Stimulated activated effector memory CD8-positive, alpha-beta T cell treated with anti-CD3 and anti-CD28 coated beads, Interleukin-12 subunit alpha, Interleukin-12 subunit beta, amount 100 ng/mL, for 72 hours (primary cell): ENCODE results near the gene PDP2.
"Not testable (repeated sequence)": the region's sequence is repeated elsewhere in the genome, so short reads cannot be mapped to it uniquely, and the experiment has no call there.

Experiments used
- ATAC-seq: fragments of 150-1000 bp; cut with Tn5 transposase; 2 replicates; pipeline ENCODE4 v1.10.0; 2021
- DNase-seq, 2 donors: peaks; one replicate each; pipeline ENCODE4 v3.0.0; 2021 to 2022; ENCODE audit warnings: low spot score in 2 of 2
- H3K27ac Mint-ChIP-seq: one replicate; pipeline ENCODE4 v1.8.0; 2022; ENCODE audit warnings: mild to moderate bottlenecking, mixed read lengths
- H3K36me3 Mint-ChIP-seq: one replicate; pipeline ENCODE4 v1.8.0; 2022; ENCODE audit warnings: mild to moderate bottlenecking, mixed read lengths
- H3K4me1 Mint-ChIP-seq: one replicate; pipeline ENCODE4 v1.8.0; 2022; ENCODE audit warnings: mixed read lengths
- H3K4me3 Mint-ChIP-seq: one replicate; pipeline ENCODE4 v1.8.0; 2022; ENCODE audit warnings: mild to moderate bottlenecking, mixed read lengths
- H3K9me3 Mint-ChIP-seq: one replicate; pipeline ENCODE4 v1.8.0; 2022; ENCODE audit warnings: mixed read lengths

PDP2 gene

GRCh38 chr16:66889622-66890021 lies 9.3 kb downstream of the PDP2 start:
- peak overlapping the region; percentile 71 for H3K27ac Mint-ChIP-seq
- peaks cover 46% of the 10 kb centered on the region for H3K4me1 Mint-ChIP-seq
- H3K4me3 Mint-ChIP-seq, result no peak overlapping the region
- H3K36me3 Mint-ChIP-seq, result peaks cover 88% of the 10 kb centered on the region
- ATAC-seq, result no peak
- no peaks in the 10 kb centered on the region for H3K9me3 Mint-ChIP-seq
- no peak for DNase-seq

- Mint-ChIP-seq H3K4me1 (peaks cover 46% of the 10 kb centered on the region), H3K36me3 (peaks cover 85% of the 10 kb centered on the region), H3K4me3 (no peak overlapping the region), H3K27ac (no peak overlapping the region), H3K9me3 (no peaks in the 10 kb centered on the region)
- no peak for ATAC-seq
- no peak for DNase-seq
Observed at GRCh38 chr16:66890799-66891198, 10.5 kb downstream of the PDP2 start.

GRCh38 chr16:66891360-66891759 lies 11.0 kb downstream of the PDP2 start:
- Mint-ChIP-seq H3K27ac (no peak overlapping the region), H3K9me3 (no peaks in the 10 kb centered on the region), H3K4me3 (no peak overlapping the region), H3K36me3 (peaks cover 82% of the 10 kb centered on the region), H3K4me1 (peaks cover 46% of the 10 kb centered on the region)
- DNase-seq, result no peak
- ATAC-seq, result no peak

- DNase-seq (no peak), ATAC-seq (no peak)
- Mint-ChIP-seq H3K36me3 (peaks cover 78% of the 10 kb centered on the region), H3K27ac (no peak overlapping the region), H3K4me1 (peaks cover 42% of the 10 kb centered on the region), H3K9me3 (no peaks in the 10 kb centered on the region), H3K4me3 (no peak overlapping the region)
Observed at GRCh38 chr16:66891797-66892196, 11.5 kb downstream of the PDP2 start.

- H3K9me3 Mint-ChIP-seq, result no peaks in the 10 kb centered on the region
- DNase-seq, result no peak
- no peak overlapping the region for H3K4me3 Mint-ChIP-seq
- peaks cover 55% of the 10 kb centered on the region for H3K36me3 Mint-ChIP-seq
- peak overlapping the region; percentile 89 for H3K27ac Mint-ChIP-seq
- peaks cover 22% of the 10 kb centered on the region for H3K4me1 Mint-ChIP-seq
- no peak for ATAC-seq
Observed at GRCh38 chr16:66894055-66894454, 13.7 kb downstream of the PDP2 start.

DNA sequence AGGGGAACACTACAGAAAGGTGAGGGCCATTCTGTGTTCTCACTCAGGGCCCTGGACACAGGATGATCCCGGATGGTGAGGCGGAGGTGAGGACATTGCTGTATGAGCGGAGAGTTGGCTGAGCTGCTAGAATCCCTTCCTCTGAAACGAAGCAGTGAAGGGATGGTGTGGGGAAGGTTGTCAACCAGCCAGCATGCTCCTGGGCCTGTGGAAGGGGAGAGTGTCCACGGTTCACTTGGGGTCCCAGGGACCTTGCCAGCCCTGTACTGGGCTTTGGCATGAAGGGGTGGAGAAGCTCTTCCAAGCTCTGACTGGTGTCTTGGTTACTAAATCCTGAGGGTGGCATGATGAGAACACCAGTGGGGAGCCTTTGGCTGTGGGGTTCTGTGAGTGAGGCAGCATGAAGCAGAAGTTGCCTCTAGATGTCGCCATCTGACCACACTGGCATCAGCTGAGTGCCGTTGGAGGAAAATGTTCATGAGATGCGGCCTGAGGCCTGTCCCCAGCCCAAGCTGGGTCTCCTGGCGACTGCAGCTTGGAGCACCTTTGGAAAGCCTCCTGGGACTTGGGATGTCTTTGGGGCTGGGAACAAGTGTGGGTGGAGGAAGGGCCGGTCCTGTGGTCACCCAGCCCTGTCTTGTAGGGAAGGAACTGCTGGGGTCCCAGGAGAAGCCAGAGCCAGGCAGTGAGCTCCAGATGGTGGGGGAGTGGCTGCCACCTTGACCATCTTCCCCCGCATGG lies 14.8 kb downstream of the PDP2 start:
- Mint-ChIP-seq H3K36me3 (peaks cover 44% of the 10 kb centered on the region), H3K4me1 (peaks cover 22% of the 10 kb centered on the region), H3K4me3 (no peak overlapping the region), H3K9me3 (no peaks in the 10 kb centered on the region), H3K27ac (peak overlapping the region; percentile 89)
- peak; percentile 44 to 73 for DNase-seq
- ATAC-seq, result peak; percentile 90

DNA sequence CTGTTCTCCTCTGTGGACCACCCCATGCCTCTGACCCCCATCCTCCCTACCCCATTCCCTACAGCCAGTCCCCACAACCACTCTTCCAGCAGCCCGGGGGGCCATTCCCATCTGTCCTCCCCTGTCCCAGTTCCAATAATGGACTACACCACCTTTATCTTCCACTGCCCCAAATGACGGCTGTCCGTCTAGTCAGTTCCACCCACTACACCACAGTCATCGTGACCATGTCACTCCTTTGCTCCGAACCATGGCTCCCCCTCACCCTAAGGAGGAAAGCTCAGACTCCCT lies 15.3 kb downstream of the PDP2 start:
- DNase-seq, result no peak
- H3K36me3 Mint-ChIP-seq, result peaks cover 39% of the 10 kb centered on the region
- H3K4me3 Mint-ChIP-seq, result no peak overlapping the region
- peaks cover 22% of the 10 kb centered on the region for H3K4me1 Mint-ChIP-seq
- peak overlapping the region; percentile 89 for H3K27ac Mint-ChIP-seq
- no peaks in the 10 kb centered on the region for H3K9me3 Mint-ChIP-seq
- no peak for ATAC-seq

DNA sequence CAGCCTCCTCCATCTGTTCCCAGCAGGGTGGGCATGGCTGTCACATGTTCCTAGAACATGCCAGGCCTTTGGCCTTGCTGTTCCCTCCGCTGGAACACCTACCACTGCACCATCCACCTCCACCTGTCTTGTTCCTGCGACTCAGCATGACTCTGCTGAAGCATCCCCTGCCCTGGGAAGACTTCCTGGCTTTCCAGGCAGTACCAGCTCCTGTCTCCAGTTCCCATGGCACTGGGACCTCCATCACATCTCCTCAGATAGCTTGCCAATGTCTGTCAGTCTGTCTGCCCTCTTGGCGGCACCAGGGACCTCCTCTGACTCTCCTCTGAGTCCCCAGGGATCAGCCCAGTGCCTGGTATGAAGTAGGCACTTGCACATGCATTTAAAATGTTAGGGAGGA lies 15.7 kb downstream of the PDP2 start:
- DNase-seq (no peak), ATAC-seq (no peak)
- H3K36me3 Mint-ChIP-seq, result peaks cover 36% of the 10 kb centered on the region
- H3K4me1 Mint-ChIP-seq, result peaks cover 22% of the 10 kb centered on the region
- H3K27ac Mint-ChIP-seq, result peak overlapping the region; percentile 89
- H3K9me3 Mint-ChIP-seq, result no peaks in the 10 kb centered on the region
- H3K4me3 Mint-ChIP-seq, result no peak overlapping the region

- H3K36me3 Mint-ChIP-seq, result peaks cover 29% of the 10 kb centered on the region
- H3K27ac Mint-ChIP-seq, result peak overlapping the region; percentile 89
- H3K4me1 Mint-ChIP-seq, result peaks cover 22% of the 10 kb centered on the region
- not testable (repeated sequence) for H3K9me3 Mint-ChIP-seq, H3K4me3 Mint-ChIP-seq, DNase-seq, ATAC-seq
Observed at GRCh38 chr16:66896682-66897081, 16.4 kb downstream of the PDP2 start.

DNA sequence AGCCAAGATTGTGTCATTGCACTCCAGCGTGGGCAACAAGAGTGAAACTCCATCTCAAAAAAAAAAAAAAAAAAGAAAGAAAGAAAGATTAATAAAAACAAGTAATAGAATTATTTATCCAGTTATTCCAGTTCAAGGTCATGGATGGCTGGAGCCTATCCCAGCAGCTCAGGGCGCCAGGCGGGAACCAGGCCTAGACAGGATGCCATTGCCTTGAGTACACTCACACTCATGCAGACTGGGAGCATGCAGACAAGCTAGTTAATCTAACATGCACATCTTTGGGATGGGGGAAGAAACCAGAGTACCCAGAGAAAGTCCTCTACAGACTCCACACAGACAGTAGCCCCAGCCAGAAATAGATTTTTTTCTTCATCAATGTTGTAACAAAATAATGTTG lies 17.9 kb downstream of the PDP2 start:
- DNase-seq, result no peak

DNA sequence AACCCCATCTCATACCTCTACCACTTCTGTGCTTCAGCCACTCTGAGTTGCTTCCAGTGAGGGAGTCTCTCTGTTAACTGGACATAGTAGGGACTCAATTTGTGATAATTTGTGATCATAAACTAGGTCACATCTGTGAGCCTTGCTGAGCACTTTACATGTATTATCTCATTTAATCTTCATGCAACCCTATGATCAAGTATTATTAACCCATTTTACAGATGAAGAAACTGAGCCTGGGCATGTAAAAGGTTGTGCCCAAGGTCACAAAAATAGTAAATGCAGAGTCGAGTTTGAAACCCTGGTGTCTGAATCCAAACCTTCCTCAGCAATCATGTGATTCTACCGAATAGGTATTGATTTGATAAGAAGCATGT lies 18.6 kb downstream of the PDP2 start:
- H3K9me3 Mint-ChIP-seq, result no peaks in the 10 kb centered on the region
- ATAC-seq (no peak), DNase-seq (no peak)
- H3K27ac Mint-ChIP-seq, result peak overlapping the region; percentile 60
- H3K4me3 Mint-ChIP-seq, result no peak overlapping the region
- peaks cover 17% of the 10 kb centered on the region for H3K36me3 Mint-ChIP-seq
- peaks cover 22% of the 10 kb centered on the region for H3K4me1 Mint-ChIP-seq

More for the DNA sequence above, 17.9 kb downstream of the PDP2 start:
- Mint-ChIP-seq H3K4me1 (peaks cover 22% of the 10 kb centered on the region), H3K4me3 (no peak overlapping the region), H3K27ac (peak overlapping the region; percentile 19), H3K36me3 (peaks cover 18% of the 10 kb centered on the region), H3K9me3 (no peaks in the 10 kb centered on the region)
- ATAC-seq, result no peak

GRCh38 chr16:66899310-66899944 lies 19.1 kb downstream of the PDP2 start:
- H3K27ac Mint-ChIP-seq, result peak overlapping the region; percentile 60
- peaks cover 19% of the 10 kb centered on the region for H3K4me1 Mint-ChIP-seq
- peaks cover 14% of the 10 kb centered on the region for H3K36me3 Mint-ChIP-seq
- ATAC-seq (no peak), DNase-seq (no peak)
- no peaks in the 10 kb centered on the region for H3K9me3 Mint-ChIP-seq
- H3K4me3 Mint-ChIP-seq, result no peak overlapping the region

DNA sequence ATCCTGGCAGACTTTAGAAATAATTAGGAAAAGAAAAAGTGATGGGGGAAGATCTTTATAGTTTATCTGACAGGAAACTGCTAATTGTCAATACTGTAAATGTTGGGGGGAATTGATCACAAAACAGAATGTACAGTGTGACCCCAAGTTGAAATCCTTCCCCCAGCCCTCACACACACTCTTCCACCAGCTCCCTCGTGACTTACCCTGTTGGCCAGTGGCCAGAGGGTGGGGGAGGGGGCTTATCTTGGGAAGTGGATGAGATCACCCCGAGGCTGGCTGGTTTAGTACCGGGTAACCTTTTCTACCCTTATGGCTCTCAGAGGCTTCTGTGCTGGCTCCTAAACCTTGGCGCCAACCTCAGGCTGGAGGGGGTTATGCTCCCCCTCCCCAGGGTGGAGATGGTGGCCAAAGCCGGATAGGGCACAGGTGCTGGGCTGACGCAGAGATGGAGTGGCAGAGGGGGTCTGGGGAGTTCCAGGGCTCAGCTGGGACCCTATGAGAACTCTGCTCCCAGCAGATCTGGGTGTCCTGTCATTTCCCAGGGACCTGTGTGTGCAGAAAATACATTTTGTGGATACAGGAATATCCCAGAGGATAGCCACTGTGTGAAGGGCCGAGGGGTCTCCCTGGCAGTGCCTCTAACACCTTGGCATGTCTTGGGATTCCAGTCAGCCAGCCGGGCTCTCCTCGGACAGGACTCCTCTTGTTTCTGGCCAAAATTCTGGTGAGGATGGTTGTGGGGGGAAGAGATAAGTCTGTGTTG lies 19.8 kb downstream of the PDP2 start:
- no peaks in the 10 kb centered on the region for H3K9me3 Mint-ChIP-seq
- H3K36me3 Mint-ChIP-seq, result peaks cover 7% of the 10 kb centered on the region
- ATAC-seq, result no peak
- H3K4me3 Mint-ChIP-seq, result no peak overlapping the region
- no peak for DNase-seq
- peaks cover 12% of the 10 kb centered on the region for H3K4me1 Mint-ChIP-seq
- peak overlapping the region; percentile 78 for H3K27ac Mint-ChIP-seq

DNA sequence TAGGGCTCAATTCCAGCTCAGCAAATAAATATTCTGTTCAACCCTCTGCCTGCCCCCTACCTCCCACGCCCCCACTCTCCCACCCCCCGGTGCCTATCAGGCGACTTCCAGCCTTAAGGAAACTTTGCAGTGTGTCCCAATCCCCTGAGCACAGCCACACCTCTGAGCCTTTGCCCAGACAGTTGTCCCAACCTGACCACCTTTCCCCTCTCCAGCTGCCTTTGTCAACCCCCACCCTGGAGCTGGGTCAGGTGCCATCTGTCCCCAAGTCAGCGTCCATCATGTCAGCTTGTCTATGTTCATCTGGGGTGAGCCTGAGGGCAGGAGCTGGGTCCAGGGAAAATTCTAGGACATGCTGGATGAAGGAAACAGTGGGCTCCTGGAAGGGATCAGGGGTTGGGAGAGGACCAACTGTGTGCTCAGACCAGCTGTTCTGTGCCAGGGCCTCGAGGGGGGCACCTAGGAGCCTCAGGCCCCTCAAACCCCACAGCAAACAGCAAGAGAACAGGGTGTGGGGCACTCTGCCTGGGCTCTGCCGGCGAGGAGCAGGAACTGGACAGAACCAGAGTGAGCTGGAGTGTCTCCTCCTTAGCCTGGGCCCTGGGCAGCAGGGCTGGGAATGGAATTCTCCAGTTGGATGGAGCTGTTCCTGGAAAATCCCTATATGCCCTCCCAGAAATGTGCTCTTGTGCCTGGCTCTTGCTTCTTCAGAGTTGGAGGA lies 20.6 kb downstream of the PDP2 start:
- Mint-ChIP-seq H3K36me3 (peaks cover 1% of the 10 kb centered on the region), H3K4me1 (peaks cover 6% of the 10 kb centered on the region), H3K9me3 (no peaks in the 10 kb centered on the region), H3K27ac (peak overlapping the region; percentile 78), H3K4me3 (no peak overlapping the region)
- ATAC-seq (no peak), DNase-seq (no peak)

DNA sequence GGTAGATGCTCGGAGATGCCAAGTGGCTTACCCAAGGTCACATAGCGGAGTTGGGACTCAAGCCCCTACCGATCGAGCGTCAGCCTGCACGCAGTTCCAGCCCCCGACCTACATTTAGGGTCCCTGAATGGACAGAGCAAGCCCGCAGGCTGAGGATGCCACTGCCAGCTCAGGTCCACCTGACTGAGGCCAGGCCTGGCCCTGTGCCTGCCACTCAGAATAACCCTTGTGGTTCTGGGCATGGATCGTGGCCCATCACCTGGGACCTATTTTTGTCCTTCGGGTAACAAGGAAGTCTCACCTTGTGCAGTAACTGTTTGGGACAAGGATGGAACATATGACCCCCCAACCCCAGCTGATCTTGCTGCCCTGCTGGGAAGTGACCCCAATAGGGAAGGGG lies 21.3 kb downstream of the PDP2 start:
- no peak overlapping the region for H3K27ac Mint-ChIP-seq
- H3K9me3 Mint-ChIP-seq, result no peaks in the 10 kb centered on the region
- no peak overlapping the region for H3K4me3 Mint-ChIP-seq
- no peaks in the 10 kb centered on the region for H3K36me3 Mint-ChIP-seq
- peaks cover 9% of the 10 kb centered on the region for H3K4me1 Mint-ChIP-seq
- ATAC-seq, result no peak
- no peak for DNase-seq
